Uterus (tissue), 4 donors: ENCODE measurements around the gene FBXL2. TPM values are rescaled to one million over a fixed set of nuclear protein-coding genes. Genes with fewer than 3 reads are reported as not detected.
"Not testable (repeated sequence)": the region's sequence is repeated elsewhere in the genome, so short reads cannot be mapped to it uniquely, and the experiment has no call there.

Source experiments
- DNase-seq, 2 donors: peaks; one replicate each; pipeline ENCODE4 v3.0.0-alpha.2; 2019 to 2020
- H3K27ac ChIP-seq, 2 donors: fragments of 200-600 bp; sonication (generic); 1 replicate in 1 of 2; 2 replicates in 1 of 2; pipeline ENCODE4 v1.5.1; 2016 to 2018
- H3K27me3 ChIP-seq, 2 donors: fragments of 200-600 bp; sonication (generic); one replicate each; pipeline ENCODE4 v1.5.1; 2018 to 2019; ENCODE audit warnings: control low read depth in 1 of 2
- H3K36me3 ChIP-seq, 2 donors: fragments of 200-600 bp; sonication (generic); one replicate each; pipeline ENCODE4 v1.5.1; 2019; ENCODE audit warnings: control low read depth in 1 of 2
- H3K4me1 ChIP-seq, 2 donors: fragments of 200-600 bp; sonication (generic); one replicate each; pipeline ENCODE4 v1.5.1; 2018 to 2019; ENCODE audit warnings: control low read depth in 1 of 2
- H3K4me3 ChIP-seq, 2 donors: fragments of 200-600 bp; sonication (generic); 1 replicate in 1 of 2; 2 replicates in 1 of 2; pipeline ENCODE4 v1.5.1; 2018 to 2019; ENCODE audit warnings: mild to moderate bottlenecking in 1 of 2
- H3K9me3 ChIP-seq, 2 donors: fragments of 200-600 bp; sonication (generic); one replicate each; pipeline ENCODE4 v1.5.1; 2019; ENCODE audit warnings: control low read depth in 1 of 2
- CTCF ChIP-seq, 4 experiments: fragments of 200-600 bp in 2 of 4; fragments of 450-650 bp in 2 of 4; sonication (generic) in 2 of 4; IDR thresholded peaks; one replicate each; pipeline ENCODE4 v1.5.1; 2016 to 2019; ENCODE audit warnings: antibody characterized with exemption in 4 of 4, mild to moderate bottlenecking in 2 of 4, moderate library complexity in 1 of 4
- POLR2A ChIP-seq, 2 donors: fragments of 450-650 bp; IDR thresholded peaks; one replicate each; pipeline ENCODE4 v1.6.1; 2016; ENCODE audit warnings: antibody characterized with exemption in 2 of 2, mild to moderate bottlenecking in 1 of 2, moderate library complexity in 1 of 2
- intact Hi-C: fragments of 100-400 bp; cut with DNase I; formaldehyde crosslinking; loops from one replicate; pipeline ENCODE4 v1.15.1; 2023; ENCODE audit warnings: low total_unique reads
- total RNA-seq, 4 donors: library from RNA; depleted of rRNA in 3 of 4; stranded (reverse); fragments of >200 nt in 3 of 4; gene quantifications; one replicate each; pipeline versions ENCODE4 v1.1.0 to v1.2.4, GENCODE V29; 2014 to 2023
- donor health status: DM: yes; HTN: yes; CAD: no.

FBXL2 gene
- total RNA-seq, 4 donors from 2014 or later = 10.2 to 24.3 (median 14.1) TPM; not detected in 1

GRCh38 chr3:33426068-33426467 lies 148.8 kb downstream of the FBXL2 start:
- no peak overlapping the region for H3K27ac ChIP-seq
- intact Hi-C loops = no loop called here
- no peaks in the 10 kb centered on the region for H3K36me3 ChIP-seq
- no peak for DNase-seq
- no peaks in the 10 kb centered on the region for H3K9me3 ChIP-seq
- H3K27me3 ChIP-seq = no peaks in the 10 kb centered on the region
- H3K4me3 ChIP-seq = no peak overlapping the region
- no peaks in the 10 kb centered on the region for H3K4me1 ChIP-seq
- TF ChIP-seq POLR2A (IDR thresholded peaks at IDR 0.05) (no peak), CTCF (IDR thresholded peaks at IDR 0.05) (no peak)

GRCh38 chr3:33426630-33427317 lies 149.5 kb downstream of the FBXL2 start:
- Histone ChIP-seq H3K9me3 (no peaks in the 10 kb centered on the region), H3K36me3 (no peaks in the 10 kb centered on the region), H3K4me3 (no peak overlapping the region), H3K27me3 (no peaks in the 10 kb centered on the region), H3K4me1 (no peaks in the 10 kb centered on the region), H3K27ac (no peak overlapping the region)
- intact Hi-C loops = no loop called here
- DNase-seq = no peak
- TF ChIP-seq POLR2A (IDR thresholded peaks at IDR 0.05) (no peak), CTCF (IDR thresholded peaks at IDR 0.05) (no peak)

- no peak for DNase-seq
- Histone ChIP-seq H3K4me1 (no peaks in the 10 kb centered on the region), H3K9me3 (no peaks in the 10 kb centered on the region), H3K27ac (no peak overlapping the region), H3K36me3 (no peaks in the 10 kb centered on the region), H3K27me3 (no peaks in the 10 kb centered on the region), H3K4me3 (no peak overlapping the region)
- intact Hi-C loops = no loop called here
- TF ChIP-seq CTCF (IDR thresholded peaks at IDR 0.05) (no peak), POLR2A (IDR thresholded peaks at IDR 0.05) (no peak)
Measured at GRCh38 chr3:33428734-33429133, 151.5 kb downstream of the FBXL2 start.

- H3K4me3 ChIP-seq, DNase-seq, H3K36me3 ChIP-seq, intact Hi-C loops, H3K9me3 ChIP-seq, H3K27ac ChIP-seq, H3K4me1 ChIP-seq, H3K27me3 ChIP-seq: not testable (repeated sequence)
Measured at GRCh38 chr3:33429306-33429705, 152.1 kb downstream of the FBXL2 start.

- Histone ChIP-seq H3K4me3 (no peak overlapping the region), H3K4me1 (no peaks in the 10 kb centered on the region), H3K27ac (no peak overlapping the region), H3K36me3 (no peaks in the 10 kb centered on the region), H3K9me3 (no peaks in the 10 kb centered on the region), H3K27me3 (no peaks in the 10 kb centered on the region)
- intact Hi-C loops = no loop called here
- TF ChIP-seq POLR2A (IDR thresholded peaks at IDR 0.05) (no peak), CTCF (IDR thresholded peaks at IDR 0.05) (no peak)
- no peak for DNase-seq
Measured at GRCh38 chr3:33430061-33430460, 152.8 kb downstream of the FBXL2 start.

- H3K27me3 ChIP-seq = no peaks in the 10 kb centered on the region
- TF ChIP-seq CTCF (IDR thresholded peaks at IDR 0.05) = no peak
- no peaks in the 10 kb centered on the region for H3K36me3 ChIP-seq
- H3K27ac ChIP-seq = no peak overlapping the region
- H3K4me1 ChIP-seq = no peaks in the 10 kb centered on the region
- intact Hi-C loops = no loop called here
- DNase-seq = no peak
- no peak overlapping the region for H3K4me3 ChIP-seq
- no peaks in the 10 kb centered on the region for H3K9me3 ChIP-seq
Measured at GRCh38 chr3:33430571-33430970, 153.3 kb downstream of the FBXL2 start.
